H1 (cell line): ENCODE data around the gene ALKAL2. TPM values are rescaled to one million over a fixed set of nuclear protein-coding genes. Genes with fewer than 3 reads are reported as not detected.

ENCODE experiments used
- CTCF ChIA-PET: fragments of 300-600 bp; sonication (Branson Sonifier 250); formaldehyde crosslinking; loops from one replicate; lab custom pipeline; 2021; ENCODE audit not compliant: partially characterized antibody; lab: Charles Lee
- POLR2A ChIA-PET: fragments of 300-600 bp; sonication (Branson Sonifier 250); formaldehyde crosslinking; loops from one replicate; lab custom pipeline; 2021; ENCODE audit warnings: inconsistent platforms; ENCODE audit not compliant: partially characterized antibody; lab: Charles Lee
- DNase-seq, 2 experiments: peaks; one replicate each; pipeline versions ENCODE4 v3.0.0 to v3.0.0-alpha.2; 2010 to 2022; ENCODE audit warnings: low spot score in 2 of 2, low read depth in 1 of 2, mixed read lengths in 1 of 2
- FAIRE-seq: peaks from 2 replicates; lab custom pipeline; 2011; peaks lifted over from hg19 to GRCh38; lab: Jason Lieb, UNC
- H2AFZ ChIP-seq: 2 replicates; pipeline ENCODE4 v1.8.1; 2012; ENCODE audit warnings: low read length, inconsistent platforms
- H2AK5ac ChIP-seq: 2 replicates; pipeline ENCODE4 v1.6.1; 2013; ENCODE audit warnings: low read depth, low read length
- H2BK120ac ChIP-seq: replicated peaks from 2 replicates; pipeline ENCODE3; 2013; ENCODE audit warnings: low read depth, low read length, inconsistent platforms
- H2BK12ac ChIP-seq: 2 replicates; pipeline ENCODE4 v1.6.1; 2013; ENCODE audit warnings: low read depth, low read length
- H2BK15ac ChIP-seq: 2 replicates; pipeline ENCODE4 v1.6.1; 2013; ENCODE audit warnings: low read length
- H2BK20ac ChIP-seq: 2 replicates; pipeline ENCODE4 v1.6.1; 2013; ENCODE audit warnings: low read length
- H2BK5ac ChIP-seq: 2 replicates; pipeline ENCODE4 v1.6.1; 2013; ENCODE audit warnings: low read depth, low read length
- H3K14ac ChIP-seq: 2 replicates; pipeline ENCODE4 v1.6.1; 2013; ENCODE audit warnings: inconsistent platforms; ENCODE audit not compliant: insufficient read length
- H3K18ac ChIP-seq: 2 replicates; pipeline ENCODE4 v1.6.1; 2013; ENCODE audit warnings: low read length; ENCODE audit errors: extremely low read depth
- H3K23ac ChIP-seq: 2 replicates; pipeline ENCODE4 v1.6.1; 2013; ENCODE audit warnings: inconsistent platforms; ENCODE audit not compliant: insufficient read length
- H3K23me2 ChIP-seq: 2 replicates; pipeline ENCODE4 v1.6.1; 2013; ENCODE audit warnings: low read depth, low read length
- H3K27ac ChIP-seq: 2 replicates; pipeline ENCODE4 v1.6.1; 2011; ENCODE audit warnings: low read depth, low read length, inconsistent platforms
- H3K27me3 ChIP-seq, 4 experiments: replicated peaks in 1 of 4; 1 replicate in 1 of 4; 2 replicates in 3 of 4; pipeline versions ENCODE4 v1.6.1 to v1.8.1; 2011 to 2013; ENCODE audit warnings: low read length in 3 of 4, mild to moderate bottlenecking in 3 of 4, inconsistent platforms in 2 of 4, mixed read lengths in 2 of 4, moderate library complexity in 1 of 4; ENCODE audit not compliant: control insufficient read depth in 3 of 4, insufficient read depth in 3 of 4; ENCODE audit errors: extremely low read depth in 1 of 4
- H3K36me3 ChIP-seq, 4 experiments: 2 replicates each; pipeline versions ENCODE4 v1.6.1 to v1.8.1; 2011 to 2013; ENCODE audit warnings: mild to moderate bottlenecking in 4 of 4, low read length in 3 of 4, moderate library complexity in 2 of 4, control low read depth in 1 of 4, inconsistent platforms in 1 of 4; ENCODE audit not compliant: insufficient read depth in 4 of 4, control insufficient read depth in 2 of 4
- H3K4ac ChIP-seq: replicated peaks from 2 replicates; pipeline ENCODE3; 2013; ENCODE audit warnings: low read length, low read depth, mixed read lengths, inconsistent platforms; ENCODE audit not compliant: insufficient read length
- H3K4me1 ChIP-seq, 4 experiments: replicated peaks in 1 of 4; 1 replicate in 1 of 4; 2 replicates in 3 of 4; pipeline versions ENCODE4 v1.6.1 to v1.8.1; 2011 to 2013; ENCODE audit warnings: low read length in 3 of 4, inconsistent platforms in 2 of 4, mixed read lengths in 1 of 4; ENCODE audit not compliant: insufficient read depth in 4 of 4, control insufficient read depth in 3 of 4
- H3K4me2 ChIP-seq, 2 experiments: 2 replicates each; pipeline versions ENCODE4 v1.6.1 to v1.8.1; 2011 to 2013; ENCODE audit warnings: low read depth in 2 of 2, low read length in 2 of 2, control low read depth in 1 of 2, inconsistent platforms in 1 of 2, mild to moderate bottlenecking in 1 of 2; ENCODE audit not compliant: insufficient read depth in 1 of 2
- H3K4me3 ChIP-seq, 4 experiments: fragments of 200-600, 300-600 bp in 1 of 4; sonication (generic), shearing (Covaris generic), sonication (Bioruptor Twin) in 1 of 4; 2 replicates each; pipeline versions ENCODE4 v1.5.1 to v1.8.1; 2011 to 2016; ENCODE audit warnings: low read length in 4 of 4, low read depth in 3 of 4, control low read depth in 2 of 4, inconsistent platforms in 2 of 4, mild to moderate bottlenecking in 2 of 4, mixed read lengths in 1 of 4, moderate library complexity in 1 of 4; ENCODE audit not compliant: insufficient read depth in 2 of 4; ENCODE audit errors: extremely low read depth in 1 of 4
- H3K56ac ChIP-seq: replicated peaks from 2 replicates; pipeline ENCODE3; 2013; ENCODE audit warnings: low read depth, mild to moderate bottlenecking, mixed read lengths, low read length, inconsistent platforms; ENCODE audit not compliant: insufficient read length
- H3K79me1 ChIP-seq: 2 replicates; pipeline ENCODE4 v1.6.1; 2013; ENCODE audit warnings: low read depth, low read length, control low read depth
- H3K79me2 ChIP-seq, 2 experiments: 2 replicates each; pipeline versions ENCODE4 v1.6.1 to v1.8.1; 2012 to 2013; ENCODE audit warnings: low read length in 2 of 2, mild to moderate bottlenecking in 2 of 2, inconsistent platforms in 1 of 2; ENCODE audit not compliant: insufficient read depth in 2 of 2, control insufficient read depth in 1 of 2
- H3K9ac ChIP-seq, 4 experiments: replicated peaks in 1 of 4; 1 replicate in 1 of 4; 2 replicates in 3 of 4; pipeline versions ENCODE4 v1.6.1 to v1.8.1; 2011 to 2013; ENCODE audit warnings: low read depth in 3 of 4, low read length in 3 of 4, control low read depth in 2 of 4, mild to moderate bottlenecking in 2 of 4, moderate library complexity in 2 of 4, inconsistent platforms in 1 of 4; ENCODE audit errors: extremely low read depth in 1 of 4
- H3K9me3 ChIP-seq, 2 experiments: 2 replicates each; pipeline versions ENCODE4 v1.6.1 to v1.8.1; 2012 to 2013; ENCODE audit warnings: mild to moderate bottlenecking in 2 of 2, moderate library complexity in 2 of 2, control low read depth in 1 of 2, inconsistent platforms in 1 of 2, low read depth in 1 of 2, low read length in 1 of 2, mixed read lengths in 1 of 2; ENCODE audit not compliant: insufficient read depth in 2 of 2
- H4K20me1 ChIP-seq, 2 experiments: replicated peaks in 1 of 2; 2 replicates each; pipeline versions ENCODE3 to v1.8.1; 2011 to 2013; ENCODE audit warnings: inconsistent platforms in 2 of 2, low read length in 2 of 2, mild to moderate bottlenecking in 1 of 2; ENCODE audit not compliant: insufficient read depth in 2 of 2, control insufficient read depth in 1 of 2
- H4K5ac ChIP-seq: 2 replicates; pipeline ENCODE4 v1.6.1; 2013; ENCODE audit warnings: low read length, low read depth, mixed read lengths, inconsistent platforms; ENCODE audit not compliant: insufficient read length
- H4K8ac ChIP-seq: 2 replicates; pipeline ENCODE4 v1.8.0; 2013; ENCODE audit warnings: mild to moderate bottlenecking, moderate library complexity, low read length, inconsistent platforms; ENCODE audit not compliant: insufficient read depth; ENCODE audit errors: extremely low read depth
- H4K91ac ChIP-seq: replicated peaks from 2 replicates; pipeline ENCODE3; 2013; ENCODE audit warnings: low read length, mixed read lengths, inconsistent platforms; ENCODE audit not compliant: insufficient read length
- BACH1 ChIP-seq: IDR thresholded peaks from 2 replicates; pipeline ENCODE4 v1.6.1; 2012; ENCODE audit warnings: low read length, improper control_type of control experiment
- EP300 ChIP-seq, 2 experiments: IDR thresholded peaks; 1 replicate in 1 of 2; 2 replicates in 1 of 2; pipeline ENCODE4 v1.6.1; 2011 to 2012; ENCODE audit warnings: low read depth in 2 of 2, low read length in 2 of 2, mild to moderate bottlenecking in 2 of 2, borderline replicate concordance in 1 of 2, inconsistent platforms in 1 of 2, moderate library complexity in 1 of 2
- FOSL1 ChIP-seq: IDR thresholded peaks from 2 replicates; pipeline ENCODE4 v1.6.1; 2011; ENCODE audit warnings: mild to moderate bottlenecking, low read depth, low read length, moderate library complexity; ENCODE audit not compliant: insufficient read depth
- NANOG ChIP-seq: IDR thresholded peaks from 2 replicates; pipeline ENCODE4 v1.6.1; 2011; ENCODE audit warnings: low read length, low read depth, mild to moderate bottlenecking, inconsistent platforms; ENCODE audit not compliant: insufficient read depth, poor library complexity, severe bottlenecking
- POU5F1 ChIP-seq: IDR thresholded peaks from 2 replicates; pipeline ENCODE4 v1.6.1; 2011; ENCODE audit warnings: low read depth, mild to moderate bottlenecking, low read length, moderate library complexity
- RBBP5 ChIP-seq: IDR thresholded peaks from 2 replicates; pipeline ENCODE4 v1.7.1; 2012; ENCODE audit warnings: low read depth, mild to moderate bottlenecking, inconsistent platforms, low read length, moderate library complexity, borderline replicate concordance
- RNF2 ChIP-seq: fragments of 200-900, 300-1000 bp; sonication (generic); IDR thresholded peaks from 2 replicates; pipeline ENCODE4 v1.7.1; 2016; ENCODE audit warnings: borderline replicate concordance, low read depth, mild to moderate bottlenecking, antibody characterized with exemption, low read length; ENCODE audit not compliant: poor library complexity, severe bottlenecking; ENCODE audit errors: missing control alignments
- SIRT6 ChIP-seq: IDR thresholded peaks from one replicate; pipeline ENCODE4 v1.7.1; 2012; ENCODE audit warnings: low read length, inconsistent platforms
- SIX5 ChIP-seq: IDR thresholded peaks from 2 replicates; pipeline ENCODE4 v1.6.1; 2011; ENCODE audit warnings: mild to moderate bottlenecking, low read depth, low read length
- WGBS, 2 experiments: shearing (Covaris generic) in 1 of 2; methylation state at CpG; one replicate each; pipeline versions ENCODE4 v1.1.6 to v1.1.7; 2013 to 2015; ENCODE audit warnings: low lambda C conversion rate in 2 of 2, mixed read lengths in 2 of 2, inconsistent platforms in 1 of 2, low coverage in 1 of 2, missing lambda C conversion rate in 1 of 2; ENCODE audit not compliant: insufficient replicate concordance in 2 of 2, insufficient coverage in 1 of 2, insufficient read length in 1 of 2; ENCODE audit errors: extremely low coverage in 1 of 2, missing lambda C conversion rate in 1 of 2; 5-methylcytosine and 5-hydroxymethylcytosine counted together
- polyA plus RNA-seq, 7 experiments: library from polyadenylated mRNA; depleted of rRNA in 3 of 7; stranded (reverse) in 5 of 7; unstranded in 2 of 7; fragments of >200 nt in 5 of 7; fragments of 200-250 nt in 2 of 7; gene quantifications; 1 replicate in 5 of 7; 2 replicates in 1 of 7; 4 replicates in 1 of 7; pipeline versions ENCODE4 v1.2.1 to v1.2.3, GENCODE V29; 2011 to 2013; ENCODE audit warnings: missing spikeins in 2 of 7, mixed read lengths in 2 of 7
- total RNA-seq: library from RNA; stranded (reverse); fragmentation: NEBNext Ultra II Directional; extraction: Animal tissue kit (Norgen Biotek cat#: 25700); gene quantifications from 2 replicates; pipeline ENCODE4 v1.2.1, GENCODE V29; 2021
- TF ChIP-seq, protein P1 (sequence below): IDR thresholded peaks from 2 replicates; pipeline ENCODE4 v1.6.1; 2012; ENCODE audit warnings: low read length, inconsistent platforms
- TF ChIP-seq, protein P2 (sequence below): IDR thresholded peaks from 2 replicates; pipeline ENCODE4 v1.6.1; 2012; ENCODE audit warnings: inconsistent platforms

The ALKAL2 gene
- total and polyA plus RNA-seq, 2 of the 8 experiments (the other 6 are each of a cell fraction or from before 2014, with no cell fraction given), result 4.6 to 11.5 TPM

GRCh38 chr2:258933-259332 is 29.0 kb downstream of the ALKAL2 start:
- Histone ChIP-seq H3K23me2 (peaks cover 5% of the 10 kb centered on the region; the same call in 1 of the 2 replicates), H3K79me1 (no peaks in the 10 kb centered on the region), H4K91ac (no peak overlapping the region), H4K20me1 (peaks cover 0 to 7% of the 10 kb centered on the region in 2 experiments), H3K14ac (no peak overlapping the region), H2BK120ac (no peak overlapping the region), H3K9ac (no peak overlapping the region), H2BK5ac (no peak overlapping the region), H2BK20ac (no peak overlapping the region), H3K4ac (no peak overlapping the region), H2BK12ac (no peak overlapping the region), H4K5ac (no peak overlapping the region), H4K8ac (no peak overlapping the region), H3K27me3 (peaks cover 0 to 9% (median 5%) of the 10 kb centered on the region in 4 experiments; a peak in 5 of 7 replicates), H3K79me2 (peaks cover 0 to 25% of the 10 kb centered on the region in 2 experiments; a peak in 2 of 4 replicates), H3K4me2 (no peak overlapping the region), H2AFZ (no peak overlapping the region), H3K4me1 (peaks cover 0 to 5% (median 3%) of the 10 kb centered on the region in 4 experiments; a peak in 2 of 7 replicates), H3K27ac (no peak overlapping the region), H3K9me3 (peaks cover 11 to 12% of the 10 kb centered on the region in 2 experiments), H3K56ac (no peak overlapping the region), H3K36me3 (peaks cover 0 to 18% (median 0%) of the 10 kb centered on the region in 4 experiments; a peak in 3 of 8 replicates), H2AK5ac (no peak overlapping the region), H3K23ac (no peak overlapping the region), H3K4me3 (no peak overlapping the region), H2BK15ac (no peak overlapping the region), H3K18ac (no peak overlapping the region)
- FAIRE-seq, result no peak
- no peak for DNase-seq
- CTCF ChIA-PET, result interaction anchor here (1.4 to 2.3 kb wide), 5 partner anchors 12 to 31 kb away, joined by 3 to 12 read pairs (median 4); no protein-coding TSS in a partner anchor
- 91% methylated on average over 2 of the region's 3 CpGs; no CpG with 5 or more reads in 1 of the 2 experiments for WGBS, 2 experiments
- POLR2A ChIA-PET, result no interaction called here
- TF ChIP-seq, protein P1, sequence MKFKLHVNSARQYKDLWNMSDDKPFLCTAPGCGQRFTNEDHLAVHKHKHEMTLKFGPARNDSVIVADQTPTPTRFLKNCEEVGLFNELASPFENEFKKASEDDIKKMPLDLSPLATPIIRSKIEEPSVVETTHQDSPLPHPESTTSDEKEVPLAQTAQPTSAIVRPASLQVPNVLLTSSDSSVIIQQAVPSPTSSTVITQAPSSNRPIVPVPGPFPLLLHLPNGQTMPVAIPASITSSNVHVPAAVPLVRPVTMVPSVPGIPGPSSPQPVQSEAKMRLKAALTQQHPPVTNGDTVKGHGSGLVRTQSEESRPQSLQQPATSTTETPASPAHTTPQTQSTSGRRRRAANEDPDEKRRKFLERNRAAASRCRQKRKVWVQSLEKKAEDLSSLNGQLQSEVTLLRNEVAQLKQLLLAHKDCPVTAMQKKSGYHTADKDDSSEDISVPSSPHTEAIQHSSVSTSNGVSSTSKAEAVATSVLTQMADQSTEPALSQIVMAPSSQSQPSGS, result no peak
- no peak for TF ChIP-seq POU5F1
- TF ChIP-seq RNF2, result no peak
- TF ChIP-seq NANOG, result no peak
- TF ChIP-seq SIX5, result no peak
- TF ChIP-seq RBBP5, result no peak
- TF ChIP-seq SIRT6, result no peak
- TF ChIP-seq FOSL1, result no peak
- TF ChIP-seq BACH1, result no peak
- TF ChIP-seq EP300 (IDR thresholded peaks at IDR 0.05; ENCODE audit: borderline replicate concordance in 1 of 2, low read depth in 2 of 2, low read length in 2 of 2), result no peak
- TF ChIP-seq, protein P2, sequence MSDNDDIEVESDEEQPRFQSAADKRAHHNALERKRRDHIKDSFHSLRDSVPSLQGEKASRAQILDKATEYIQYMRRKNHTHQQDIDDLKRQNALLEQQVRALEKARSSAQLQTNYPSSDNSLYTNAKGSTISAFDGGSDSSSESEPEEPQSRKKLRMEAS, result no peak
